GM12873 (cell line): ENCODE results near the gene ZNF444.

ENCODE experiments used
- CTCF ChIP-seq: IDR thresholded peaks from 2 replicates; pipeline ENCODE4 v1.5.1; 2012; ENCODE audit warnings: low read depth, mild to moderate bottlenecking, moderate library complexity, low read length, control low read depth; ENCODE audit not compliant: insufficient read depth; ENCODE audit errors: missing control alignments

Gene ZNF444

GRCh38 chr19:56120371-56121179 lies 20.5 kb upstream of the ZNF444 start:
- TF ChIP-seq CTCF: peak; percentile 8

- TF ChIP-seq CTCF: no peak
Measured at GRCh38 chr19:56121180-56122167, 19.6 kb upstream of the ZNF444 start, which contains the start of gene ZNF787. Gene ZNF787, minus strand, starts transcription at chr19:56121295. Its CDS starts 18,078 bp downstream, at chr19:56103217.

- no peak for TF ChIP-seq CTCF
Measured at GRCh38 chr19:56123266-56123891, 17.7 kb upstream of the ZNF444 start.

- TF ChIP-seq CTCF: no peak
Measured at GRCh38 chr19:56124578-56124977, 16.5 kb upstream of the ZNF444 start.

- no peak for TF ChIP-seq CTCF
Measured at GRCh38 chr19:56125806-56126590, 15.1 kb upstream of the ZNF444 start.

GRCh38 chr19:56126983-56127780 lies 13.9 kb upstream of the ZNF444 start:
- TF ChIP-seq CTCF: no peak
